OCI-LY7 (cell line): ENCODE measurements around the gene ZNF771. TPM values are rescaled to one million over a fixed set of nuclear protein-coding genes. Genes with fewer than 3 reads are reported as not detected.
"Not testable (repeated sequence)": the region's sequence is repeated elsewhere in the genome, so short reads cannot be mapped to it uniquely, and the experiment has no call there.

ENCODE experiments used
- BruUV-seq: library from RNA; stranded (reverse); fragments of 400-500 nt; replicated peaks from 2 replicates; lab custom pipeline; 2021; lab: Mats Ljungman, UMichigan
- CTCF ChIA-PET: fragments of 300-600 bp; sonication (Branson Sonifier 250); formaldehyde crosslinking; loops from one replicate; lab custom pipeline; 2022; ENCODE audit warnings: antibody characterized with exemption; ENCODE audit not compliant: unreplicated experiment; lab: Charles Lee
- POLR2A ChIA-PET: fragments of 300-600 bp; sonication (Branson Sonifier 250); formaldehyde crosslinking; loops from one replicate; lab custom pipeline; 2022; ENCODE audit warnings: antibody characterized with exemption; lab: Charles Lee
- DNase-seq: peaks from one replicate; pipeline ENCODE4 v3.0.0-alpha.2; 2015; ENCODE audit warnings: low spot score
- H2AFZ ChIP-seq: fragments of 200-600 bp; sonication (generic), shearing (Covaris generic); 2 replicates; pipeline ENCODE4 v1.6.1; 2014; ENCODE audit warnings: mild to moderate bottlenecking, antibody characterized with exemption, low read length, moderate library complexity
- H3K27ac ChIP-seq: fragments of 200-600 bp; sonication (generic); 2 replicates; pipeline ENCODE4 v1.5.1; 2014; ENCODE audit warnings: mixed run types, low read depth, mild to moderate bottlenecking, moderate library complexity, low read length, inconsistent platforms; ENCODE audit not compliant: poor library complexity, severe bottlenecking
- H3K36me3 ChIP-seq: fragments of 200-600 bp; sonication (generic); 2 replicates; pipeline ENCODE4 v1.6.1; 2014; ENCODE audit warnings: mild to moderate bottlenecking, antibody characterized with exemption, low read length, moderate library complexity, mixed read lengths; ENCODE audit not compliant: insufficient read depth
- H3K4me1 ChIP-seq: fragments of 200-600 bp; sonication (generic); 2 replicates; pipeline ENCODE4 v1.5.1; 2014; ENCODE audit warnings: mild to moderate bottlenecking, low read length; ENCODE audit not compliant: insufficient read depth, poor library complexity, severe bottlenecking
- H3K4me2 ChIP-seq: fragments of 200-600 bp; sonication (generic); 2 replicates; pipeline ENCODE4 v1.6.1; 2014; ENCODE audit warnings: mild to moderate bottlenecking, low read length
- H3K4me3 ChIP-seq: fragments of 200-600 bp; sonication (generic); 2 replicates; pipeline ENCODE4 v1.5.1; 2014; ENCODE audit warnings: mild to moderate bottlenecking, low read depth, low read length; ENCODE audit not compliant: poor library complexity, severe bottlenecking
- H3K79me2 ChIP-seq: fragments of 200-600 bp; sonication (generic); 2 replicates; pipeline ENCODE4 v1.6.1; 2016; ENCODE audit warnings: low read depth, mild to moderate bottlenecking, low read length, moderate library complexity, mixed read lengths; ENCODE audit not compliant: insufficient read depth
- H3K9me2 ChIP-seq: fragments of 200-600 bp; sonication (generic); 2 replicates; pipeline ENCODE4 v1.6.1; 2016; ENCODE audit warnings: mild to moderate bottlenecking, low read length, mixed read lengths; ENCODE audit not compliant: insufficient read depth
- H3K9me3 ChIP-seq: fragments of 200-600 bp; sonication (generic); 2 replicates; pipeline ENCODE4 v1.6.1; 2014; ENCODE audit warnings: mild to moderate bottlenecking, mixed run types, low read length, mixed read lengths
- H4K20me1 ChIP-seq: fragments of 200-600 bp; sonication (generic); 2 replicates; pipeline ENCODE4 v1.6.1; 2014; ENCODE audit warnings: mild to moderate bottlenecking, antibody characterized with exemption, low read length, moderate library complexity, mixed read lengths; ENCODE audit not compliant: insufficient read depth
- CTCF ChIP-seq: fragments of 200-600 bp; sonication (generic); conservative IDR thresholded peaks from 2 replicates; pipeline ENCODE4 v1.5.1; 2014; ENCODE audit warnings: mild to moderate bottlenecking, antibody characterized with exemption, low read length, moderate library complexity, mixed read lengths
- EZH2phosphoT487 ChIP-seq: fragments of 200-600 bp; sonication (generic); IDR thresholded peaks from 2 replicates; pipeline ENCODE4 v1.6.1; 2018; ENCODE audit warnings: low read depth, borderline replicate concordance, mild to moderate bottlenecking, mixed run types, antibody characterized with exemption, low read length, moderate library complexity, mixed read lengths
- intact Hi-C: fragments of 100-400 bp; cut with micrococcal nuclease; formaldehyde crosslinking; loops from one replicate; pipeline ENCODE4 v1.10.0; 2022; ENCODE audit not compliant: unreplicated experiment
- small RNA-seq: library from RNA; depleted of rRNA; stranded (forward); fragments of <200 nt; gene quantifications from one replicate; pipeline ENCODE3, GENCODE V24; 2014
- total RNA-seq, 2 experiments: library from RNA; depleted of rRNA in 1 of 2; stranded (reverse); fragments of >200 nt in 1 of 2; shearing (Covaris generic) in 1 of 2; gene quantifications; 2 replicates each; pipeline ENCODE4 v1.2.3, GENCODE V29; 2014 to 2022

The ZNF771 gene
- total RNA-seq, 2 experiments from 2014 or later = 6.4 to 10.8 TPM

- TF ChIP-seq CTCF (no peak), EZH2phosphoT487 (no peak)
- no TSS peak for BruUV-seq
- peak overlapping the region; percentile 74 for H3K27ac ChIP-seq
- H3K79me2 ChIP-seq = no peaks in the 10 kb centered on the region
- intact Hi-C loops = loop anchor here (2.0 kb wide), 1 partner anchor 13 kb away; the partner anchor contains the start of gene ITGAL
- H4K20me1 ChIP-seq = no peaks in the 10 kb centered on the region
- H3K9me3 ChIP-seq = no peaks in the 10 kb centered on the region
- no peaks in the 10 kb centered on the region for H3K9me2 ChIP-seq
- POLR2A ChIA-PET = interaction anchor here (1.1 to 7.4 kb wide), 3 partner anchors 9 to 37 kb away, joined by 3 to 69 read pairs (median 3); partner anchors contain the start of gene ITGAL
- peaks cover 76% of the 10 kb centered on the region for H3K4me1 ChIP-seq
- H3K36me3 ChIP-seq = no peaks in the 10 kb centered on the region; the same call in 1 of the 2 replicates
- peak overlapping the region; percentile 28 for H3K4me3 ChIP-seq
- peak; percentile 41 for DNase-seq
- H2AFZ ChIP-seq = peak overlapping the region; percentile 59
- H3K4me2 ChIP-seq = peak overlapping the region; percentile 72
- CTCF ChIA-PET = no interaction called here
Measured at GRCh38 chr16:30459456-30459855, 52.0 kb downstream of the ZNF771 start.

GRCh38 chr16:30461426-30461825 lies 54.0 kb downstream of the ZNF771 start:
- POLR2A ChIA-PET = interaction anchor here (0.6 to 7.4 kb wide), 5 partner anchors 9 to 462 kb away, joined by 3 to 69 read pairs (median 6); partner anchors contain the start of genes FBXL19 and ITGAL
- H3K4me2 ChIP-seq, H3K4me3 ChIP-seq, H3K27ac ChIP-seq, DNase-seq, BruUV-seq, H3K36me3 ChIP-seq, H4K20me1 ChIP-seq, intact Hi-C loops, H3K9me3 ChIP-seq, H3K9me2 ChIP-seq, H3K79me2 ChIP-seq: not testable (repeated sequence)
- peak overlapping the region; percentile 32; the same call in 1 of the 2 replicates for H2AFZ ChIP-seq
- CTCF ChIA-PET = interaction anchor here (1.0 kb wide), 1 partner anchor 11 kb away, joined by 3 read pairs; no protein-coding TSS in a partner anchor
- peaks cover 77% of the 10 kb centered on the region for H3K4me1 ChIP-seq

GRCh38 chr16:30464078-30464477 lies 56.7 kb downstream of the ZNF771 start:
- intact Hi-C loops = no loop called here
- TF ChIP-seq EZH2phosphoT487 (no peak), CTCF (no peak)
- no peak overlapping the region for H3K4me3 ChIP-seq
- no peaks in the 10 kb centered on the region for H3K79me2 ChIP-seq
- H3K9me3 ChIP-seq = no peaks in the 10 kb centered on the region
- no peaks in the 10 kb centered on the region for H4K20me1 ChIP-seq
- H2AFZ ChIP-seq = peak overlapping the region; percentile 51
- ChIA-PET CTCF (no interaction called here), POLR2A (no interaction called here)
- BruUV-seq = no TSS peak
- no peak for DNase-seq
- H3K27ac ChIP-seq = no peak overlapping the region
- H3K4me2 ChIP-seq = no peak overlapping the region
- peaks cover 54% of the 10 kb centered on the region for H3K4me1 ChIP-seq
- no peaks in the 10 kb centered on the region; the same call in 1 of the 2 replicates for H3K36me3 ChIP-seq
- H3K9me2 ChIP-seq = no peaks in the 10 kb centered on the region

Small RNA genes lying within 50 kb of the gene (small RNA-seq; reads per million reads assigned to genes)
- not detected for gene RF00019
- gene RF00406 = 3.2 reads per million, percentile 86 among the genes with 10 or more reads in this experiment

Other genes with a start within 250 kb of the ZNF771 start
- gene CORO1A, start 224.0 kb upstream of the ZNF771 start, total RNA-seq (2014; rRNA removed; shearing (Covaris generic)) = 351 and 394 TPM in 2 replicates
- 524 and 567 TPM in 2 replicates for gene CORO1A, start 224.0 kb upstream of the ZNF771 start, total RNA-seq (2022)
- gene BOLA2B, start 213.9 kb upstream of the ZNF771 start, total RNA-seq (2014; rRNA removed; shearing (Covaris generic)) = 73.1 and 119 TPM in 2 replicates
- gene BOLA2B, start 213.9 kb upstream of the ZNF771 start, total RNA-seq (2022) = 169 and 179 TPM in 2 replicates
- 83.7 and 84.1 TPM in 2 replicates for gene SLX1A, start 213.7 kb upstream of the ZNF771 start, total RNA-seq (2014; rRNA removed; shearing (Covaris generic))
- gene SLX1A, start 213.7 kb upstream of the ZNF771 start, total RNA-seq (2022) = 55.7 and 81.9 TPM in 2 replicates
- gene SULT1A3, start 208.4 kb upstream of the ZNF771 start, total RNA-seq (2014; rRNA removed; shearing (Covaris generic)) = 3.8 and 7.9 TPM in 2 replicates
- gene SULT1A3, start 208.4 kb upstream of the ZNF771 start, total RNA-seq (2022) = 30.1 and 31.7 TPM in 2 replicates
- gene NPIPB13, start 159.1 kb upstream of the ZNF771 start, total RNA-seq (2014; rRNA removed; shearing (Covaris generic)) = 2.9 and 10.2 TPM in 2 replicates
- 50.5 and 51.4 TPM in 2 replicates for gene NPIPB13, start 159.1 kb upstream of the ZNF771 start, total RNA-seq (2022)
- 69.2 and 94.7 TPM in 2 replicates for gene CD2BP2, start 52.3 kb upstream of the ZNF771 start, total RNA-seq (2014; rRNA removed; shearing (Covaris generic))
- 87.8 and 111 TPM in 2 replicates for gene CD2BP2, start 52.3 kb upstream of the ZNF771 start, total RNA-seq (2022)
- 38.6 and 44.9 TPM in 2 replicates for gene TBC1D10B, start 37.1 kb upstream of the ZNF771 start, total RNA-seq (2014; rRNA removed; shearing (Covaris generic))
- gene TBC1D10B, start 37.1 kb upstream of the ZNF771 start, total RNA-seq (2022) = 74.8 and 78.6 TPM in 2 replicates
- gene MYL11, start 32.8 kb upstream of the ZNF771 start, total RNA-seq (2014; rRNA removed; shearing (Covaris generic)) = 3.2 and 3.3 TPM in 2 replicates
- gene MYL11, start 32.8 kb upstream of the ZNF771 start, total RNA-seq (2022) = 1.7 and 3.9 TPM in 2 replicates
- 126 and 133 TPM in 2 replicates for gene SEPTIN1, start 25.0 kb upstream of the ZNF771 start, total RNA-seq (2014; rRNA removed; shearing (Covaris generic))
- 171 and 181 TPM in 2 replicates for gene SEPTIN1, start 25.0 kb upstream of the ZNF771 start, total RNA-seq (2022)
- 15.7 and 18.8 TPM in 2 replicates for gene ZNF48, start 12.2 kb upstream of the ZNF771 start, total RNA-seq (2014; rRNA removed; shearing (Covaris generic))
- 16.4 and 17.3 TPM in 2 replicates for gene ZNF48, start 12.2 kb upstream of the ZNF771 start, total RNA-seq (2022)
- gene DCTPP1, start 22.4 kb downstream of the ZNF771 start, total RNA-seq (2014; rRNA removed; shearing (Covaris generic)) = 90.2 and 92.5 TPM in 2 replicates
- gene DCTPP1, start 22.4 kb downstream of the ZNF771 start, total RNA-seq (2022) = 80.0 and 93.8 TPM in 2 replicates
- 14.4 and 15.3 TPM in 2 replicates for gene SEPHS2, start 38.3 kb downstream of the ZNF771 start, total RNA-seq (2014; rRNA removed; shearing (Covaris generic))
- gene SEPHS2, start 38.3 kb downstream of the ZNF771 start, total RNA-seq (2022) = 59.6 and 64.2 TPM in 2 replicates
- gene ITGAL, start 65.1 kb downstream of the ZNF771 start, total RNA-seq (2014; rRNA removed; shearing (Covaris generic)) = 30.7 and 40.2 TPM in 2 replicates
- gene ITGAL, start 65.1 kb downstream of the ZNF771 start, total RNA-seq (2022) = 125 and 140 TPM in 2 replicates
- 43.4 and 63.7 TPM in 2 replicates for gene ZNF768, start 119.0 kb downstream of the ZNF771 start, total RNA-seq (2014; rRNA removed; shearing (Covaris generic))
- 38.3 and 42.9 TPM in 2 replicates for gene ZNF768, start 119.0 kb downstream of the ZNF771 start, total RNA-seq (2022)
- gene ZNF747, start 127.3 kb downstream of the ZNF771 start, total RNA-seq (2014; rRNA removed; shearing (Covaris generic)) = 15.7 and 22.2 TPM in 2 replicates
- 17.2 and 20.8 TPM in 2 replicates for gene ZNF747, start 127.3 kb downstream of the ZNF771 start, total RNA-seq (2022)
- 10.5 and 14.6 TPM in 2 replicates for gene ZNF764, start 150.8 kb downstream of the ZNF771 start, total RNA-seq (2014; rRNA removed; shearing (Covaris generic))
- 12.8 and 13.8 TPM in 2 replicates for gene ZNF764, start 150.8 kb downstream of the ZNF771 start, total RNA-seq (2022)
- 17.5 and 19.8 TPM in 2 replicates for gene ZNF688, start 164.1 kb downstream of the ZNF771 start, total RNA-seq (2014; rRNA removed; shearing (Covaris generic))
- gene ZNF688, start 164.1 kb downstream of the ZNF771 start, total RNA-seq (2022) = 15.0 and 15.3 TPM in 2 replicates
- 6.8 and 9.3 TPM in 2 replicates for gene ZNF785, start 178.1 kb downstream of the ZNF771 start, total RNA-seq (2014; rRNA removed; shearing (Covaris generic))
- 4.1 and 4.6 TPM in 2 replicates for gene ZNF785, start 178.1 kb downstream of the ZNF771 start, total RNA-seq (2022)
- gene ZNF689, start 202.8 kb downstream of the ZNF771 start, total RNA-seq (2014; rRNA removed; shearing (Covaris generic)) = 13.1 and 15.0 TPM in 2 replicates
- gene ZNF689, start 202.8 kb downstream of the ZNF771 start, total RNA-seq (2022) = 15.5 and 16.7 TPM in 2 replicates
- gene PRR14, start 243.4 kb downstream of the ZNF771 start, total RNA-seq (2014; rRNA removed; shearing (Covaris generic)) = 33.2 and 35.2 TPM in 2 replicates
- 75.5 and 81.4 TPM in 2 replicates for gene PRR14, start 243.4 kb downstream of the ZNF771 start, total RNA-seq (2022)